Osteocyte (in vitro differentiated cells): ENCODE measurements around the gene IFNL4. TPM values are rescaled to one million over a fixed set of nuclear protein-coding genes. Genes with fewer than 3 reads are reported as not detected.

Source experiments
- DNase-seq: peaks from one replicate; pipeline ENCODE4 v3.0.0; 2021; ENCODE audit warnings: mixed read lengths; ENCODE audit not compliant: unreplicated experiment; ENCODE audit errors: extremely low spot score
- H3K27ac Mint-ChIP-seq: one replicate; pipeline ENCODE4 v1.8.0; 2021; ENCODE audit warnings: mild to moderate bottlenecking, mixed read lengths; ENCODE audit not compliant: unreplicated experiment
- H3K27me3 Mint-ChIP-seq: one replicate; pipeline ENCODE4 v1.8.0; 2021; ENCODE audit warnings: mixed read lengths; ENCODE audit not compliant: unreplicated experiment
- H3K36me3 Mint-ChIP-seq: one replicate; pipeline ENCODE4 v1.8.0; 2021; ENCODE audit warnings: mixed read lengths; ENCODE audit not compliant: unreplicated experiment
- H3K4me1 Mint-ChIP-seq: one replicate; pipeline ENCODE4 v1.8.0; 2021; ENCODE audit warnings: mixed read lengths; ENCODE audit not compliant: unreplicated experiment
- H3K4me3 Mint-ChIP-seq: one replicate; pipeline ENCODE4 v1.8.0; 2021; ENCODE audit warnings: mild to moderate bottlenecking, moderate library complexity, mixed read lengths; ENCODE audit not compliant: unreplicated experiment
- H3K9me3 Mint-ChIP-seq: one replicate; pipeline ENCODE4 v1.8.0; 2021; ENCODE audit warnings: mixed read lengths; ENCODE audit not compliant: unreplicated experiment
- total RNA-seq: library from RNA; stranded (reverse); gene quantifications from 2 replicates; pipeline ENCODE4 v1.2.1, GENCODE V29; 2021
- TF ChIP-seq, protein P1 (sequence below): fragments of 200-600 bp; sonication (generic); IDR thresholded peaks from 2 replicates; pipeline ENCODE4 v1.5.0; 2021; ENCODE audit warnings: antibody characterized with exemption, mild to moderate bottlenecking, moderate library complexity

Gene IFNL4
- total RNA-seq, 1 donor from 2014 or later = not detected

GRCh38 chr19:39206122-39206521, 42.5 kb downstream of the IFNL4 start:
- Mint-ChIP-seq H3K4me1 (no peaks in the 10 kb centered on the region), H3K27me3 (peaks cover 24% of the 10 kb centered on the region), H3K4me3 (no peak overlapping the region), H3K9me3 (no peaks in the 10 kb centered on the region), H3K36me3 (no peaks in the 10 kb centered on the region), H3K27ac (no peak overlapping the region)
- TF ChIP-seq, protein P1, sequence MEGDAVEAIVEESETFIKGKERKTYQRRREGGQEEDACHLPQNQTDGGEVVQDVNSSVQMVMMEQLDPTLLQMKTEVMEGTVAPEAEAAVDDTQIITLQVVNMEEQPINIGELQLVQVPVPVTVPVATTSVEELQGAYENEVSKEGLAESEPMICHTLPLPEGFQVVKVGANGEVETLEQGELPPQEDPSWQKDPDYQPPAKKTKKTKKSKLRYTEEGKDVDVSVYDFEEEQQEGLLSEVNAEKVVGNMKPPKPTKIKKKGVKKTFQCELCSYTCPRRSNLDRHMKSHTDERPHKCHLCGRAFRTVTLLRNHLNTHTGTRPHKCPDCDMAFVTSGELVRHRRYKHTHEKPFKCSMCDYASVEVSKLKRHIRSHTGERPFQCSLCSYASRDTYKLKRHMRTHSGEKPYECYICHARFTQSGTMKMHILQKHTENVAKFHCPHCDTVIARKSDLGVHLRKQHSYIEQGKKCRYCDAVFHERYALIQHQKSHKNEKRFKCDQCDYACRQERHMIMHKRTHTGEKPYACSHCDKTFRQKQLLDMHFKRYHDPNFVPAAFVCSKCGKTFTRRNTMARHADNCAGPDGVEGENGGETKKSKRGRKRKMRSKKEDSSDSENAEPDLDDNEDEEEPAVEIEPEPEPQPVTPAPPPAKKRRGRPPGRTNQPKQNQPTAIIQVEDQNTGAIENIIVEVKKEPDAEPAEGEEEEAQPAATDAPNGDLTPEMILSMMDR = no peak
- no peak for DNase-seq

- TF ChIP-seq, protein P1 = no peak
- Mint-ChIP-seq H3K27ac (no peak overlapping the region), H3K4me1 (no peaks in the 10 kb centered on the region), H3K27me3 (peaks cover 31% of the 10 kb centered on the region), H3K9me3 (no peaks in the 10 kb centered on the region), H3K36me3 (no peaks in the 10 kb centered on the region), H3K4me3 (no peak overlapping the region)
- no peak for DNase-seq
Observed at GRCh38 chr19:39205449-39205764, 43.2 kb downstream of the IFNL4 start.

DNA sequence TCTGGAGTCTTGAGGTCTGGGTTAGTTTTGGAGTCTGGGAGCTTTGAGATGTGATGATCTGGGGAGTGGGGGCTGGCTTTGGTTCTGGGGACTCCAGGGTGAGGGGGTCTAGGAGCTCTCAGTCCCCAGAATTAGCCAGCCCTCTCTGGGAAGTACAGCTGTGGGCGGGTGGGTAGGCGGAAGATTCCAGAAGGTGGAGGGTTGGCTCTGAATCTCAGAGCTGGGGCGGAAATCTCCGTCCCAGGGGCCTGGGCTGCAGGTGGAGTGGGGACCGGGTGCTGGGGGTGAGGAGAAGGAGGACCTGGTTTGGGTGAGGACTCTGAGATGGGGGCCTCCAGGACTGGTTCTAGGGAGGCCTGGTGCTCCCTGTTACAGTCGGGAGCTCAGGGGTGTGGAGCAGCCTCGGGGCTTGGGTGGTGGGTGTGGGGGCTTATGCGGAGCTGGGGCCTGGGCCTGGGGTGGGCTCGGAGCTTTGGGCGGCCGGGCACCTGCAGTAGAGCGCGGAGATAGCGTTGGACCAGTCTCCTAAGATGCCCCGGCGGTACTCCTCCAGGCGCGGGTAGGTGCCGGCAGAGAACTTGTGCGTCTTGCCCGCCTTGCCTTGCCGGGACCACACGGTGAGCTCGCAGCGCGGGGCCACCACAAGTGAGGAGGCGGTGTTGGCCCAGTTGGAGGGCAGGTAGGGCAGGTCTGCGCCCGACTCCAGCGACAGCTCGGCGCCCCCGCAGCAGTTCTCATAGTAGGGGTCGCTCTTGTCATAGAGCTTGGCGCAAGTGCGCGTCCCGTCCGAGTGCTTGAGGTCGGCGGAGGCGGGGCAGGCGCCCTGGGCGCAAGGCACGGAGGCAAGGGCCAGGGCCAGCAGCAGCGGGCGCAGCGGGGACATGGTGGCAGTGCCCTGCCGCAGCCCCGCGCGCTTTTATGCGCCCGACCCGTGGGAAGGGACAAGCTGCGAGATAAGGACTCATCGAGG, 45.0 kb downstream of the IFNL4 start, which contains the start of gene SYCN:
Gene SYCN, minus strand, starts transcription at position 892 of the 970 bp plus-strand sequence. Its CDS starts 9 bp downstream, at position 883.
- DNase-seq = no peak
- TF ChIP-seq, protein P1 = no peak
- Mint-ChIP-seq H3K27ac (no peak within 1 kb of the TSS), H3K4me1 (no peaks in the 10 kb centered on the region), H3K27me3 (peaks cover 29% of the 10 kb centered on the region), H3K4me3 (no peak within 1 kb of the TSS), H3K9me3 (no peaks in the 10 kb centered on the region), H3K36me3 (no peaks in the 10 kb centered on the region)

- TF ChIP-seq, protein P1 = no peak
- Mint-ChIP-seq H3K27me3 (peaks cover 30% of the 10 kb centered on the region), H3K4me1 (no peaks in the 10 kb centered on the region), H3K4me3 (no peak overlapping the region), H3K36me3 (no peaks in the 10 kb centered on the region), H3K27ac (no peak overlapping the region), H3K9me3 (no peaks in the 10 kb centered on the region)
- DNase-seq = no peak
Observed at GRCh38 chr19:39202998-39203355, 45.7 kb downstream of the IFNL4 start.

GRCh38 chr19:39200803-39201115, 47.9 kb downstream of the IFNL4 start:
- Mint-ChIP-seq H3K4me3 (no peak overlapping the region), H3K27ac (no peak overlapping the region), H3K27me3 (peaks cover 43% of the 10 kb centered on the region), H3K4me1 (peaks cover 3% of the 10 kb centered on the region), H3K36me3 (no peaks in the 10 kb centered on the region), H3K9me3 (no peaks in the 10 kb centered on the region)
- DNase-seq = no peak
- TF ChIP-seq, protein P1 = no peak
